Gastrocnemius medialis (tissue), 4 donors: ENCODE data around the gene NAA10. TPM values are rescaled to one million over a fixed set of nuclear protein-coding genes. Genes with fewer than 3 reads are reported as not detected.
A peak's percentile ranks its signal among the peaks of the same experiment; 100 is the strongest.

Source experiments
- ATAC-seq, 2 donors: fragments of 150-250 bp; one replicate each; pipeline ENCODE4 v1.9.1; 2016
- DNase-seq, 2 donors: peaks; one replicate each; pipeline ENCODE4 v3.0.0-alpha.2; 2019
- H3K27ac ChIP-seq, 4 donors: fragments of 200-600 bp; sonication (generic); 1 replicate in 1 of 4; 2 replicates in 3 of 4; pipeline ENCODE4 v1.5.1; 2016 to 2018; ENCODE audit warnings: mild to moderate bottlenecking in 2 of 4, moderate library complexity in 1 of 4
- H3K27me3 ChIP-seq, 3 donors: fragments of 200-600 bp; sonication (generic) in 2 of 3; 1 replicate in 1 of 3; 2 replicates in 2 of 3; pipeline versions ENCODE4 v1.5.1 to v1.6.0; 2016 to 2019; ENCODE audit warnings: mild to moderate bottlenecking in 1 of 3, moderate library complexity in 1 of 3
- H3K36me3 ChIP-seq, 2 donors: fragments of 200-600 bp; sonication (generic) in 1 of 2; one replicate each; pipeline ENCODE4 v1.5.1; 2017 to 2018
- H3K4me1 ChIP-seq, 2 donors: fragments of 200-600 bp; sonication (generic) in 1 of 2; one replicate each; pipeline ENCODE4 v1.5.1; 2016 to 2017; ENCODE audit warnings: mild to moderate bottlenecking in 2 of 2
- H3K4me3 ChIP-seq, 4 donors: fragments of 200-600 bp; sonication (generic) in 3 of 4; 1 replicate in 1 of 4; 2 replicates in 3 of 4; pipeline ENCODE4 v1.5.1; 2016 to 2019; ENCODE audit warnings: mild to moderate bottlenecking in 2 of 4
- H3K9me3 ChIP-seq, 3 donors: fragments of 200-600 bp; sonication (generic) in 2 of 3; 1 replicate in 1 of 3; 2 replicates in 2 of 3; pipeline ENCODE4 v1.5.1; 2016 to 2019
- POLR2A ChIP-seq, 2 donors: fragments of 450-650 bp; IDR thresholded peaks; one replicate each; pipeline ENCODE4 v1.6.1; 2017; ENCODE audit warnings: antibody characterized with exemption in 2 of 2, mild to moderate bottlenecking in 2 of 2, moderate library complexity in 2 of 2
- in situ Hi-C, 4 donors: fragments of 200-750 bp; cut with MboI; loops; one replicate each; pipeline versions ENCODE4 v1.15.0 to v1.8.0; 2017; ENCODE audit warnings: low sequenced_read_pairs in 4 of 4
- intact Hi-C: fragments of 100-400 bp; cut with DNase I; formaldehyde crosslinking; loops from one replicate; pipeline ENCODE4 v1.15.1; 2023; ENCODE audit warnings: low total_unique reads
- total RNA-seq, 4 donors: library from RNA; depleted of rRNA; stranded (reverse); fragments of >200 nt; gene quantifications; one replicate each; pipeline versions ENCODE4 v1.1.0 to v1.2.3, GENCODE V29; 2016
- TF ChIP-seq, protein P1 (sequence below), 5 experiments: fragments of 450-650 bp in 3 of 5; fragments of 200-600 bp in 2 of 5; sonication (generic) in 2 of 5; IDR thresholded peaks in 4 of 5; conservative IDR thresholded peaks in 1 of 5; 1 replicate in 4 of 5; 2 replicates in 1 of 5; pipeline ENCODE4 v1.5.1; 2016 to 2019; ENCODE audit warnings: antibody characterized with exemption in 5 of 5, mild to moderate bottlenecking in 3 of 5, moderate library complexity in 3 of 5

The NAA10 gene
- total RNA-seq, 4 donors from 2014 or later = 76.3 to 175 (median 111) TPM

- ATAC-seq = no peak
Observed at GRCh38 chrX:153953892-153954557, 19.2 kb upstream of the NAA10 start.

DNA sequence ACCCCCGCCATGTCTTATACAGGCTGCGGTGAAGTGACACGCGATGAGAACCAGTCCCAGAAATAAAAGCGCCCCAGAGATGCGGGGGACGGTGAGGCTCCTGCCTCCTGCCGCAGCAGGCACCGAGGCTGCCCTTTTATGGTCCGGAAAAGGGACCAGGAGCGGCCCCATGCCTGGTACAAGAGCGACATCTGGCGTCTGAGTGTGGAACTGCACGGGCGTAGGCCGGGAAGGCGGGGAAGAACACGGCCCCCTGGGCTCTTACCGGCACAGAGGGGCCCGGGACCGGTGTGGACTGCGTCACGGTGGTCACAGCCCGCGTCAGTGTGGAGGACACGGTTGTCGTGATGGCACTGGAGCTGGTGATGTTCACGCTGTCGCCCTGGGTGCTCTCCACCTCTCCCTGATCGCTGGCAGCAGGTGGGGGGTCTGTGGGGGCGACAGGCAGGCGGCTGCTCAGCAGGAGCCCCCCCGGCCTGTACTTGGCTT is 18.5 kb upstream of the NAA10 start:
- H3K4me3 ChIP-seq = no peak overlapping the region
- H3K36me3 ChIP-seq = peaks cover 0 to 80% of the 10 kb centered on the region in 2 donors
- TF ChIP-seq, protein P1, sequence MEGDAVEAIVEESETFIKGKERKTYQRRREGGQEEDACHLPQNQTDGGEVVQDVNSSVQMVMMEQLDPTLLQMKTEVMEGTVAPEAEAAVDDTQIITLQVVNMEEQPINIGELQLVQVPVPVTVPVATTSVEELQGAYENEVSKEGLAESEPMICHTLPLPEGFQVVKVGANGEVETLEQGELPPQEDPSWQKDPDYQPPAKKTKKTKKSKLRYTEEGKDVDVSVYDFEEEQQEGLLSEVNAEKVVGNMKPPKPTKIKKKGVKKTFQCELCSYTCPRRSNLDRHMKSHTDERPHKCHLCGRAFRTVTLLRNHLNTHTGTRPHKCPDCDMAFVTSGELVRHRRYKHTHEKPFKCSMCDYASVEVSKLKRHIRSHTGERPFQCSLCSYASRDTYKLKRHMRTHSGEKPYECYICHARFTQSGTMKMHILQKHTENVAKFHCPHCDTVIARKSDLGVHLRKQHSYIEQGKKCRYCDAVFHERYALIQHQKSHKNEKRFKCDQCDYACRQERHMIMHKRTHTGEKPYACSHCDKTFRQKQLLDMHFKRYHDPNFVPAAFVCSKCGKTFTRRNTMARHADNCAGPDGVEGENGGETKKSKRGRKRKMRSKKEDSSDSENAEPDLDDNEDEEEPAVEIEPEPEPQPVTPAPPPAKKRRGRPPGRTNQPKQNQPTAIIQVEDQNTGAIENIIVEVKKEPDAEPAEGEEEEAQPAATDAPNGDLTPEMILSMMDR (IDR thresholded peaks at IDR 0.05 in 4 of 5, conservative IDR thresholded peaks at IDR 0.05 in 1 of 5) = peak; percentile 81 to 98 (median 97)
- TF ChIP-seq POLR2A (IDR thresholded peaks at IDR 0.05) = no peak
- H3K27me3 ChIP-seq = no peaks in the 10 kb centered on the region
- in situ Hi-C loops = loop anchor here in 3 of 4 donors (25.0 kb wide), 4 partner anchors 109 to 991 kb away; partner anchors contain the start of genes IDH3G (in 2 of the 3), SRPK3 (in 2 of the 3), SSR4 (in 2 of the 3) and G6PD (in 1 of the 3)
- ATAC-seq (peak; percentile 67 to 82), DNase-seq (peak; percentile 32 to 60)
- intact Hi-C loops = loop anchor here (1.0 to 10.0 kb wide), 3 partner anchors 30 to 999 kb away; partner anchors contain the start of gene PLXNB3
- H3K9me3 ChIP-seq = no peaks in the 10 kb centered on the region
- peak overlapping the region in 1 of 4 donors; percentile 59 for H3K27ac ChIP-seq
- no peaks in the 10 kb centered on the region for H3K4me1 ChIP-seq

More at GRCh38 chrX:153953892-153954557, 19.2 kb upstream of the NAA10 start:
- Histone ChIP-seq H3K4me3 (no peak overlapping the region), H3K4me1 (no peaks in the 10 kb centered on the region), H3K27me3 (no peaks in the 10 kb centered on the region), H3K9me3 (no peaks in the 10 kb centered on the region), H3K27ac (peak overlapping the region in 1 of 4 donors; percentile 59), H3K36me3 (peaks cover 0 to 80% of the 10 kb centered on the region in 2 donors)
- TF ChIP-seq POLR2A (IDR thresholded peaks at IDR 0.05) = no peak
- TF ChIP-seq, protein P1 (IDR thresholded peaks at IDR 0.05 in 4 of 5, conservative IDR thresholded peaks at IDR 0.05 in 1 of 5) = no peak
- intact Hi-C loops (loop anchor here (1.0 to 10.0 kb wide), 3 partner anchors 31 to 999 kb away; partner anchors contain the start of gene PLXNB3), in situ Hi-C loops (loop anchor here in 3 of 4 donors (25.0 kb wide), 4 partner anchors 108 to 992 kb away; partner anchors contain the start of genes IDH3G (in 2 of the 3), SRPK3 (in 2 of the 3), SSR4 (in 2 of the 3) and G6PD (in 1 of the 3))
- no peak for DNase-seq

GRCh38 chrX:153952373-153953026 is 17.7 kb upstream of the NAA10 start:
- Histone ChIP-seq H3K4me3 (no peak overlapping the region), H3K9me3 (no peaks in the 10 kb centered on the region), H3K27ac (peak overlapping the region in 1 of 4 donors; percentile 59), H3K36me3 (peaks cover 0 to 71% of the 10 kb centered on the region in 2 donors), H3K4me1 (no peaks in the 10 kb centered on the region), H3K27me3 (no peaks in the 10 kb centered on the region)
- intact Hi-C loops = loop anchor here (1.0 to 10.0 kb wide), 3 partner anchors 29 to 998 kb away; partner anchors contain the start of gene PLXNB3
- ATAC-seq (no peak), DNase-seq (no peak)
- in situ Hi-C loops = loop anchor here in 3 of 4 donors (25.0 kb wide), 4 partner anchors 110 to 990 kb away; partner anchors contain the start of genes IDH3G (in 2 of the 3), SRPK3 (in 2 of the 3), SSR4 (in 2 of the 3) and G6PD (in 1 of the 3)
- TF ChIP-seq, protein P1 (IDR thresholded peaks at IDR 0.05 in 4 of 5, conservative IDR thresholded peaks at IDR 0.05 in 1 of 5) = no peak
- no peak for TF ChIP-seq POLR2A (IDR thresholded peaks at IDR 0.05)

- Histone ChIP-seq H3K9me3 (no peaks in the 10 kb centered on the region), H3K4me1 (no peaks in the 10 kb centered on the region), H3K4me3 (no peak overlapping the region), H3K27ac (no peak overlapping the region), H3K27me3 (no peaks in the 10 kb centered on the region), H3K36me3 (peaks cover 0 to 66% of the 10 kb centered on the region in 2 donors)
- intact Hi-C loops = loop anchor here (2.0 to 10.0 kb wide), 2 partner anchors 187 to 997 kb away; partner anchors contain the start of gene PLXNB3
- in situ Hi-C loops = loop anchor here in 3 of 4 donors (25.0 kb wide), 4 partner anchors 110 to 990 kb away; partner anchors contain the start of genes IDH3G (in 2 of the 3), SRPK3 (in 2 of the 3), SSR4 (in 2 of the 3) and G6PD (in 1 of the 3)
- ATAC-seq (no peak), DNase-seq (no peak)
- no peak for TF ChIP-seq POLR2A (IDR thresholded peaks at IDR 0.05)
- TF ChIP-seq, protein P1 (IDR thresholded peaks at IDR 0.05 in 4 of 5, conservative IDR thresholded peaks at IDR 0.05 in 1 of 5) = no peak
Observed at GRCh38 chrX:153951683-153952372, 17.0 kb upstream of the NAA10 start.
